ENCODE results near the gene DENND1A.

GRCh38 chr9:123860603-123861002, 69.3 kb downstream of the DENND1A start:
- TF ChIP-seq POLR2AphosphoS5 (IDR thresholded peaks at IDR 0.05; ENCODE audit: low read depth) (no peak), CTCF (conservative IDR thresholded peaks at IDR 0.05; ENCODE audit: low read depth in 2 of 2) (no peak), NANOG (IDR thresholded peaks at IDR 0.05; ENCODE audit: borderline replicate concordance) (no peak), ZNF114 (CRISPR knock-in tag; IDR thresholded peaks at IDR 0.05) (no peak), JUNB (IDR thresholded peaks at IDR 0.05; ENCODE audit: unreplicated experiment) (no peak), ZNF331 (CRISPR knock-in tag; IDR thresholded peaks at IDR 0.05; ENCODE audit: low read depth) (no peak), EZH2 (IDR thresholded peaks at IDR 0.05; ENCODE audit: low read depth, unreplicated experiment) (no peak), CREB1 (CRISPR knock-in tag; IDR thresholded peaks at IDR 0.05; ENCODE audit: low read depth) (no peak)
- TF ChIP-seq, protein P1, sequence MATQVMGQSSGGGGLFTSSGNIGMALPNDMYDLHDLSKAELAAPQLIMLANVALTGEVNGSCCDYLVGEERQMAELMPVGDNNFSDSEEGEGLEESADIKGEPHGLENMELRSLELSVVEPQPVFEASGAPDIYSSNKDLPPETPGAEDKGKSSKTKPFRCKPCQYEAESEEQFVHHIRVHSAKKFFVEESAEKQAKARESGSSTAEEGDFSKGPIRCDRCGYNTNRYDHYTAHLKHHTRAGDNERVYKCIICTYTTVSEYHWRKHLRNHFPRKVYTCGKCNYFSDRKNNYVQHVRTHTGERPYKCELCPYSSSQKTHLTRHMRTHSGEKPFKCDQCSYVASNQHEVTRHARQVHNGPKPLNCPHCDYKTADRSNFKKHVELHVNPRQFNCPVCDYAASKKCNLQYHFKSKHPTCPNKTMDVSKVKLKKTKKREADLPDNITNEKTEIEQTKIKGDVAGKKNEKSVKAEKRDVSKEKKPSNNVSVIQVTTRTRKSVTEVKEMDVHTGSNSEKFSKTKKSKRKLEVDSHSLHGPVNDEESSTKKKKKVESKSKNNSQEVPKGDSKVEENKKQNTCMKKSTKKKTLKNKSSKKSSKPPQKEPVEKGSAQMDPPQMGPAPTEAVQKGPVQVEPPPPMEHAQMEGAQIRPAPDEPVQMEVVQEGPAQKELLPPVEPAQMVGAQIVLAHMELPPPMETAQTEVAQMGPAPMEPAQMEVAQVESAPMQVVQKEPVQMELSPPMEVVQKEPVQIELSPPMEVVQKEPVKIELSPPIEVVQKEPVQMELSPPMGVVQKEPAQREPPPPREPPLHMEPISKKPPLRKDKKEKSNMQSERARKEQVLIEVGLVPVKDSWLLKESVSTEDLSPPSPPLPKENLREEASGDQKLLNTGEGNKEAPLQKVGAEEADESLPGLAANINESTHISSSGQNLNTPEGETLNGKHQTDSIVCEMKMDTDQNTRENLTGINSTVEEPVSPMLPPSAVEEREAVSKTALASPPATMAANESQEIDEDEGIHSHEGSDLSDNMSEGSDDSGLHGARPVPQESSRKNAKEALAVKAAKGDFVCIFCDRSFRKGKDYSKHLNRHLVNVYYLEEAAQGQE (IDR thresholded peaks at IDR 0.05; ENCODE audit: unreplicated experiment): no peak
